Measurements from ENCODE around the gene SAFB2. TPM values are rescaled to one million over a fixed set of nuclear protein-coding genes. Genes with fewer than 3 reads are reported as not detected.
"Not testable (repeated sequence)": the region's sequence is repeated elsewhere in the genome, so short reads cannot be mapped to it uniquely, and the experiment has no call there.

The SAFB2 gene
- total RNA-seq, 1 donor from 2014 or later: 44.3 TPM

- DNase-seq: no peak
These were observed 9.7 kb upstream of the SAFB2 start for GRCh38 chr19:5632241-5632612.

- no peak for DNase-seq
These were observed 9.1 kb upstream of the SAFB2 start for GRCh38 chr19:5631567-5632240.

- DNase-seq: no peak
These were observed 6.4 kb upstream of the SAFB2 start for GRCh38 chr19:5628919-5629481.

- no peak for DNase-seq
These were observed 5.9 kb upstream of the SAFB2 start for GRCh38 chr19:5628461-5628860.

- peak; percentile 15 for DNase-seq
These were observed 4.9 kb upstream of the SAFB2 start for GRCh38 chr19:5627395-5627904.

- no peak for DNase-seq
These were observed 3.1 kb upstream of the SAFB2 start for GRCh38 chr19:5625641-5626040.

- DNase-seq: no peak
These were observed 2.2 kb upstream of the SAFB2 start for GRCh38 chr19:5624741-5625278.

- DNase-seq: no peak
These were observed 1.6 kb upstream of the SAFB2 start for GRCh38 chr19:5624018-5624663.

GRCh38 chr19:5623397-5624017 is 931 bp upstream of the SAFB2 start:
- DNase-seq: no peak

- DNase-seq: no peak
These were observed 571 bp downstream of the SAFB2 start for GRCh38 chr19:5621945-5622464.

- no peak for DNase-seq
These were observed 1.1 kb downstream of the SAFB2 start for GRCh38 chr19:5621311-5621944.

- no peak for DNase-seq
These were observed 2.6 kb downstream of the SAFB2 start for GRCh38 chr19:5619946-5620345.

- no peak for DNase-seq
These were observed 4.0 kb downstream of the SAFB2 start for GRCh38 chr19:5618591-5618990.

GRCh38 chr19:5617080-5617479 is 5.5 kb downstream of the SAFB2 start:
- DNase-seq: no peak

- DNase-seq: no peak
These were observed 6.7 kb downstream of the SAFB2 start for GRCh38 chr19:5615756-5616327.

GRCh38 chr19:5612891-5613865 is 9.4 kb downstream of the SAFB2 start:
- no peak for DNase-seq

- no peak for DNase-seq
These were observed 12.6 kb downstream of the SAFB2 start for GRCh38 chr19:5609881-5610448.

- DNase-seq: not testable (repeated sequence)
These were observed 13.8 kb downstream of the SAFB2 start for GRCh38 chr19:5608766-5609165.

GRCh38 chr19:5608291-5608690 is 14.3 kb downstream of the SAFB2 start:
- DNase-seq: no peak

Data from occipital lobe (tissue), 2 donors.